Epithelial cell of esophagus (primary cell): ENCODE measurements around the gene SPSB3.

Experiments used
- DNase-seq: peaks from one replicate; pipeline ENCODE4 v3.0.0; 2010; ENCODE audit warnings: low read depth
- H3K4me3 ChIP-seq: 2 replicates; pipeline ENCODE4 v1.5.1; 2011; ENCODE audit warnings: mild to moderate bottlenecking, low read length, control low read depth
- CTCF ChIP-seq: IDR thresholded peaks from 2 replicates; pipeline ENCODE4 v1.5.1; 2011; ENCODE audit warnings: low read depth, mild to moderate bottlenecking, low read length, control low read depth, inconsistent platforms; ENCODE audit not compliant: insufficient read depth; ENCODE audit errors: missing control alignments

SPSB3 gene

GRCh38 chr16:1788708-1789100 is 6.3 kb upstream of the SPSB3 start:
- no peak for TF ChIP-seq CTCF
- no peak overlapping the region for H3K4me3 ChIP-seq
- peak; percentile 44 for DNase-seq

- no peak overlapping the region for H3K4me3 ChIP-seq
- TF ChIP-seq CTCF, result no peak
- DNase-seq, result no peak
Observed at GRCh38 chr16:1788095-1788707, 5.8 kb upstream of the SPSB3 start.

- no peak for TF ChIP-seq CTCF
- H3K4me3 ChIP-seq, result no peak overlapping the region
- DNase-seq, result no peak
Observed at GRCh38 chr16:1787322-1788094, 5.1 kb upstream of the SPSB3 start.

GRCh38 chr16:1787056-1787321 is 4.6 kb upstream of the SPSB3 start:
- H3K4me3 ChIP-seq, result no peak overlapping the region
- TF ChIP-seq CTCF, result no peak
- DNase-seq, result no peak

- H3K4me3 ChIP-seq, result no peak overlapping the region
- DNase-seq, result no peak
- TF ChIP-seq CTCF, result no peak
Observed at GRCh38 chr16:1786242-1787055, 4.1 kb upstream of the SPSB3 start.

- no peak for DNase-seq
- H3K4me3 ChIP-seq, result no peak overlapping the region
- TF ChIP-seq CTCF, result no peak
Observed at GRCh38 chr16:1785846-1786170, 3.4 kb upstream of the SPSB3 start.
